Activated CD4-positive, alpha-beta T cell treated with anti-CD3 and anti-CD28 coated beads for 24 hours (primary cell): ENCODE results near the gene PGR.
"Not testable (repeated sequence)": the region's sequence is repeated elsewhere in the genome, so short reads cannot be mapped to it uniquely, and the experiment has no call there.

ENCODE experiments used
- DNase-seq, 2 donors: peaks; one replicate each; pipeline ENCODE4 v3.0.0-alpha.2; 2020; ENCODE audit warnings: low read depth in 2 of 2

PGR gene

GRCh38 chr11:101082813-101083212, 46.8 kb downstream of the PGR start:
- DNase-seq, result no peak

GRCh38 chr11:101063706-101064105, 65.9 kb downstream of the PGR start:
- DNase-seq, result no peak

- DNase-seq, result no peak
Measured at GRCh38 chr11:101061606-101062005, 68.0 kb downstream of the PGR start.

- DNase-seq, result no peak
Measured at GRCh38 chr11:101059331-101059730, 70.3 kb downstream of the PGR start.

GRCh38 chr11:101053492-101053891, 76.1 kb downstream of the PGR start:
- DNase-seq, result no peak

- no peak for DNase-seq
Measured at GRCh38 chr11:101051677-101052076, 77.9 kb downstream of the PGR start.

GRCh38 chr11:101049813-101050212, 79.8 kb downstream of the PGR start:
- no peak for DNase-seq

GRCh38 chr11:101049123-101049522, 80.5 kb downstream of the PGR start:
- no peak for DNase-seq

GRCh38 chr11:101048479-101048878, 81.1 kb downstream of the PGR start:
- no peak for DNase-seq

GRCh38 chr11:101046947-101047346, 82.7 kb downstream of the PGR start:
- DNase-seq, result no peak

GRCh38 chr11:101045415-101045814, 84.2 kb downstream of the PGR start:
- no peak for DNase-seq

GRCh38 chr11:101043940-101044339, 85.7 kb downstream of the PGR start:
- DNase-seq, result no peak

- DNase-seq, result no peak
Measured at GRCh38 chr11:101035872-101036271, 93.7 kb downstream of the PGR start.

- DNase-seq, result no peak
Measured at GRCh38 chr11:101034076-101034475, 95.5 kb downstream of the PGR start.

GRCh38 chr11:101032991-101033390, 96.6 kb downstream of the PGR start:
- no peak for DNase-seq

- DNase-seq, result no peak
Measured at GRCh38 chr11:101031713-101032112, 97.9 kb downstream of the PGR start.

- DNase-seq, result no peak
Measured at GRCh38 chr11:101030692-101031091, 98.9 kb downstream of the PGR start.

GRCh38 chr11:101030015-101030414, 99.6 kb downstream of the PGR start:
- no peak for DNase-seq

- no peak for DNase-seq
Measured at GRCh38 chr11:101028644-101029043, 101.0 kb downstream of the PGR start.

GRCh38 chr11:101022256-101022655, 107.4 kb downstream of the PGR start:
- no peak for DNase-seq

- DNase-seq, result no peak
Measured at GRCh38 chr11:101019870-101020269, 109.7 kb downstream of the PGR start.

- no peak for DNase-seq
Measured at GRCh38 chr11:101014600-101015285, 114.9 kb downstream of the PGR start.

- DNase-seq, result not testable (repeated sequence)
Measured at GRCh38 chr11:101013702-101014101, 115.9 kb downstream of the PGR start.

- no peak for DNase-seq
Measured at GRCh38 chr11:101011881-101012280, 117.7 kb downstream of the PGR start.
